Right atrium auricular region (tissue), 2 donors: ENCODE data around the gene NUP42. TPM values are rescaled to one million over a fixed set of nuclear protein-coding genes. Genes with fewer than 3 reads are reported as not detected.
A peak's percentile ranks its signal among the peaks of the same experiment; 100 is the strongest.

Experiments used
- DNase-seq: peaks from one replicate; pipeline ENCODE4 v3.0.0-alpha.2; 2019; ENCODE audit warnings: low spot score
- H3K27ac ChIP-seq, 2 donors: fragments of 200-600 bp; sonication (generic); 1 replicate in 1 of 2; 2 replicates in 1 of 2; pipeline ENCODE4 v1.5.1; 2016 to 2019
- H3K27me3 ChIP-seq, 2 donors: fragments of 200-600 bp; sonication (generic); one replicate each; pipeline versions ENCODE4 v1.5.1 to v1.6.0; 2017 to 2019
- H3K36me3 ChIP-seq: fragments of 200-600 bp; sonication (generic); one replicate; pipeline ENCODE4 v1.5.1; 2016
- H3K4me1 ChIP-seq, 2 donors: fragments of 200-600 bp; sonication (generic); one replicate each; pipeline versions ENCODE4 v1.5.1 to v1.6.0; 2017 to 2019
- H3K4me3 ChIP-seq, 2 donors: fragments of 200-600 bp; sonication (generic); 1 replicate in 1 of 2; 2 replicates in 1 of 2; pipeline ENCODE4 v1.5.1; 2017 to 2019; ENCODE audit warnings: mild to moderate bottlenecking in 1 of 2, moderate library complexity in 1 of 2
- H3K9me3 ChIP-seq, 2 donors: fragments of 200-600 bp; sonication (generic); one replicate each; pipeline ENCODE4 v1.5.1; 2019
- CTCF ChIP-seq, 2 donors: fragments of 200-600 bp; sonication (generic); IDR thresholded peaks; one replicate each; pipeline ENCODE4 v1.5.1; 2019; ENCODE audit warnings: antibody characterized with exemption in 2 of 2
- total RNA-seq, 2 donors: library from RNA; depleted of rRNA; stranded (reverse); fragments of >200 nt; gene quantifications; one replicate each; pipeline ENCODE4 v1.1.0, GENCODE V29; 2016

NUP42 gene
- total RNA-seq, 2 donors from 2014 or later, result 24.7 to 30.6 TPM

- Histone ChIP-seq H3K4me1 (no peaks in the 10 kb centered on the region), H3K27me3 (no peaks in the 10 kb centered on the region), H3K9me3 (no peaks in the 10 kb centered on the region), H3K27ac (no peak overlapping the region), H3K36me3 (peaks cover 26% of the 10 kb centered on the region), H3K4me3 (no peak overlapping the region)
- DNase-seq, result no peak
- no peak for TF ChIP-seq CTCF (IDR thresholded peaks at IDR 0.05)
Measured at GRCh38 chr7:23158546-23158945, 23.3 kb upstream of the NUP42 start.

- Histone ChIP-seq H3K27ac (no peak overlapping the region), H3K27me3 (no peaks in the 10 kb centered on the region), H3K4me1 (no peaks in the 10 kb centered on the region), H3K4me3 (no peak overlapping the region), H3K36me3 (peaks cover 25% of the 10 kb centered on the region), H3K9me3 (no peaks in the 10 kb centered on the region)
- no peak for DNase-seq
- no peak for TF ChIP-seq CTCF (IDR thresholded peaks at IDR 0.05)
Measured at GRCh38 chr7:23161482-23161881, 20.4 kb upstream of the NUP42 start.

GRCh38 chr7:23164846-23165245, 17.0 kb upstream of the NUP42 start:
- no peak for TF ChIP-seq CTCF (IDR thresholded peaks at IDR 0.05)
- Histone ChIP-seq H3K27me3 (no peaks in the 10 kb centered on the region), H3K4me3 (no peak overlapping the region), H3K36me3 (peaks cover 15% of the 10 kb centered on the region), H3K4me1 (no peaks in the 10 kb centered on the region), H3K27ac (no peak overlapping the region), H3K9me3 (no peaks in the 10 kb centered on the region)
- DNase-seq, result no peak

- Histone ChIP-seq H3K27ac (no peak overlapping the region), H3K9me3 (no peaks in the 10 kb centered on the region), H3K4me1 (no peaks in the 10 kb centered on the region), H3K27me3 (no peaks in the 10 kb centered on the region), H3K4me3 (no peak overlapping the region), H3K36me3 (peaks cover 15% of the 10 kb centered on the region)
- TF ChIP-seq CTCF (IDR thresholded peaks at IDR 0.05), result no peak
- DNase-seq, result no peak
Measured at GRCh38 chr7:23165316-23165715, 16.5 kb upstream of the NUP42 start.

- Histone ChIP-seq H3K27me3 (no peaks in the 10 kb centered on the region), H3K9me3 (no peaks in the 10 kb centered on the region), H3K27ac (no peak overlapping the region), H3K4me1 (no peaks in the 10 kb centered on the region), H3K36me3 (peaks cover 21% of the 10 kb centered on the region), H3K4me3 (no peak overlapping the region)
- no peak for TF ChIP-seq CTCF (IDR thresholded peaks at IDR 0.05)
- no peak for DNase-seq
Measured at GRCh38 chr7:23167691-23168090, 14.2 kb upstream of the NUP42 start.

- Histone ChIP-seq H3K4me3 (no peak overlapping the region), H3K4me1 (no peaks in the 10 kb centered on the region), H3K27ac (peak overlapping the region; percentile 52 to 53), H3K27me3 (no peaks in the 10 kb centered on the region), H3K36me3 (peaks cover 21% of the 10 kb centered on the region), H3K9me3 (no peaks in the 10 kb centered on the region)
- DNase-seq, result no peak
- TF ChIP-seq CTCF (IDR thresholded peaks at IDR 0.05), result no peak
Measured at GRCh38 chr7:23168111-23168885, 13.6 kb upstream of the NUP42 start.
